HG02763 (cell line): ENCODE measurements around the gene POMT1.
"Not testable (repeated sequence)": the region's sequence is repeated elsewhere in the genome, so short reads cannot be mapped to it uniquely, and the experiment has no call there.

Experiments used
- ATAC-seq: cut with Tn5 transposase; IDR thresholded peaks from one replicate; pipeline ENCODE4 v1.9.1; 2021; ENCODE audit warnings: mild to moderate bottlenecking, moderate library complexity; ENCODE audit not compliant: unreplicated experiment

The POMT1 gene

DNA sequence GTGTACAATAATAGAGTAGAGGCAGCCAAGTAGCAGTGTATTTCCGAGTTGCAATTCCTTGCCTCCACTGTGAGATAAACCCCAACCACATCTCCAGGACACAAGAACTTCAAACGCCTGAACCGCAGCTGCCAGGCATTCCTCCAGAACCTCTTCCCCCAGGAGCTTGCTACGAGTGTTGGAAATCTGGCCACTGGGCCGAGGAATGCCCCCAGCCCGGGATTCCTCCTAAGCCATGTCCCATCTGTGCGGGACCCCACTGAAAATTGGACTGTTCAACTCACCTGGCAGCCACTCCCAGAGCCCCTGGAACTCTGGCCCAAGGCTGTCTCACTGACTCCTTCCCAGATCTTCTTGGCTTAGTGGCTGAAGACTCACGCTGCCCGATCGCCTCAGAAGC lies 46.5 kb downstream of the POMT1 start:
- not testable (repeated sequence) for ATAC-seq

- ATAC-seq, result not testable (repeated sequence)
Observed at GRCh38 chr9:131550465-131550864, 47.7 kb downstream of the POMT1 start.

GRCh38 chr9:131552030-131552429 lies 49.3 kb downstream of the POMT1 start:
- no peak for ATAC-seq

DNA sequence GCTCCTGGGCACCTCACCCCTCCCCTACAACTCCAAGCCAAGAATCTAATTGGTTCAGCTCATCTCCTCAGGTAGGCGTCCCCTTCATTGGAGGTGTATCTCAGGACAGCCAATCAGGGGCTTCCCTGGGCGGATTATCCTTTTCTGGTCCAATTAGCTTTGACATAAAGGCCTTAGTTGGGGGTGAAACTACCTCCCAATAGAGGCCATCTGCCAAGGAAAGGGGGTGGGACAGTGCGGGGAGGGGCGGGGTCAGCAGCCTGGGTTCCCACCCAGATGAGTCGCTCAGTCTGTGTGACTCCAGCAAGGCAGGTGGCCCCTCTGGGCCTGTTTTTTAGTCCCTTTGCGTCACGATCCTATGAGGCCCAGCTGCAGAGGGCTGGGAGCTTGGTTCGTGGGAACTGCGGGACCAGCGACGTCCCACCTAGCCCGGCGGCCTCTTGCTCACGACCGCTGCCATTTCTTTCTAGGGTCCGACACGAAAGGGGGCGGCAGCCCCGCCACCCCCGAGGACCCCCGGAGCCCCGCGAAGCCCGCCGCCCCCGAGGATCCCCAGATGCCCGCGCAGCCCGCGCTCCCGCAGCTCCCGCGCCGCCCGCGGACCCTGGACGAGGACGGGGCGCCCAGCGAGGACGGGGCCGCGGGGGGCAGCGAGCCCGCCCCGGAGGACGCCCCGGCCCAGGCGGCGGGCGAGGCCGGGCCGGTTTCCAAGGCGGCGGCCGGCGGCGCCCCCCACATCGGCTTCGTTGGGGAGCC lies 51.5 kb downstream of the POMT1 start:
- no peak for ATAC-seq

DNA sequence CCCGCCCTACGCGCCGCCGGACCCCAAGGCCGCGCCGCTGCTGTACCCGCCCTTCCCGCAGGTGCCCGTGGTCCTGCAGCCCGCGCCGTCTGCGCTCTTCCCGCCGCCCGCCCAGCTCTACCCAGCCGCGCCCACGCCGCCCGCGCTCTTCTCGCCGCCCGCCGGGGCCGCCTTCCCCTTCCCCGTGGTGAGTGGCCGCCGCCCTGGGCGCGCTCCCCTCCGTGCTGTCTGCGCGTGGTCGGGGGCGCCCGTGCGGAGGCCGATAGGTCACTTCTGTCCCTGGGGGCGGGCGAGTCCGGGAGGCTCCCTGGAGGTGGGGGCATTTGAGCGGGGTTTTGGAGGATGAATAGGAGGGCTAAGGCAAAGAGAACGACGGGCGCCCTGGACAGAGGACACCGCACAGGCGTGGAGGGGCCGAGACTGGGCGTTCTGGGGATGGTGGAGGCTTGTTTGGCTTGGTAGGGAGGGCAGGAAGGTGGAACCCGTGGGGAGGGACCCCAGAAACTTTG lies 52.2 kb downstream of the POMT1 start:
- ATAC-seq, result no peak

GRCh38 chr9:131555841-131556673 lies 53.3 kb downstream of the POMT1 start:
- ATAC-seq, result no peak

DNA sequence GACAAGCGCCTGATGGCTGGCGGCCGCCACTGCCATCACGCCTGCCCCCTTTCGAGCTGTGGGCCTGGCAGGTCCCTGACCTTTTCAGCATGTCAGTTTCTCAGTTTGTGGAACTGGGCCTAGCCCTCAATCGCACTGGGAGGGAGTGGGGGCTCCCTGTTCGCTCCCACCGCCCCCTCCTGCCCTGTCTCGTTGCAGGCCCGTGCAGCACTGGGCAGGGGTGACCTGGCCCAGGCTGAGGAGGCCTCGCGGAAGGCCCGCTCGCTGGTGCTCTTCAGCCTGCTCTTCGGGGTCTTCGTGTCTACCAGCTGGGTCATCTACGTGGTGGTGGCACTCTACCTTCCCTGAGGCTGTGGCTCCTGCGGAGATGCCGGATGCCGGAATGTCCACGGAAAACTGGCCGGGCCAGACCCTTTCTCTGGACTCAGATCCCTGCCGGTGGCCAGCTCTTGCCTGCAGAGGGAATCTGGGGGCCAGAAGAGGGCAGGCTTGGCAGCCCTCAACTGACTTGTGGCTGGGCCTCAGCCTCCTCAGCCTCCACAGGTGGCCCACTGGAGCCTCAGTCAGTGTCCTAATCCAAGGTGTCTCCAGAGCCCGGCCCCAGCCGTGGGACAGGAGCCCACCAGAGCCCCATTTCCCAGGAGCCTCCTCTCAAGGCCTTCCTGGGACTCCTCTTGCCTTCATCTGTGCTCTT lies 55.3 kb downstream of the POMT1 start:
- no peak for ATAC-seq

GRCh38 chr9:131559421-131560000 lies 56.8 kb downstream of the POMT1 start:
- ATAC-seq, result no peak

- no peak for ATAC-seq
Observed at GRCh38 chr9:131562032-131562959, 59.6 kb downstream of the POMT1 start.

DNA sequence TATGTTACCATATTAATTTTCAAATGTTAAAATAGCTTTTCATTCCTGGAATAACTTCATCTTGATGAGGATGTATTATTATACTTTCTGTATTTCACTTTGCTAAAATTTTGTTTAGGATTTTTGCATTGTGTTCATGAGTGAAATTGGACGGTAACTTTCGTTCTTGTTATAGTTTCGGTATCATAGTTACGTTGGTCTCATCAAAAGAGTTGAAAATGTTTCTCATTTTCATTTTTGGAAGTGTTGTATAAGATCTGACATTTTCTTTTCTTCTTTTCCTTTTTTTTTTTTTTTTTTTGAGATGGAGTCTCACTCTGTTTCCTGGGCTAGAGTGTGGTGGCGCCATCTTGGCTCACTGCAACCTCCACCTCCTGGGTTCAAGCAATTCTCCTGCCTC lies 62.7 kb downstream of the POMT1 start:
- no peak for ATAC-seq

- ATAC-seq, result no peak
Observed at GRCh38 chr9:131566158-131566557, 63.4 kb downstream of the POMT1 start.

GRCh38 chr9:131567910-131568309 lies 65.2 kb downstream of the POMT1 start:
- no peak for ATAC-seq
